K562 (cell line): ENCODE data around the gene POU2F3.

Source experiments
- EGR1 ChIP-seq: fragments of 450-650 bp; conservative IDR thresholded peaks from 2 replicates; pipeline ENCODE4 v1.6.1; 2017; ENCODE audit warnings: mild to moderate bottlenecking
- RNF2 ChIP-seq: sonication (generic); IDR thresholded peaks from 2 replicates; pipeline ENCODE4 v1.6.1; 2016
- SMC3 ChIP-seq: conservative IDR thresholded peaks from 2 replicates; pipeline ENCODE4 v1.6.1; 2011; ENCODE audit warnings: low read depth, low read length, improper control_type of control experiment; ENCODE audit not compliant: insufficient read depth

- TF ChIP-seq RNF2 (no peak), EGR1 (no peak), SMC3 (no peak)
Measured at GRCh38 chr11:120226242-120226641, 13.7 kb upstream of the POU2F3 start.
